ENCODE measurements around the gene FLOT1.

DNA sequence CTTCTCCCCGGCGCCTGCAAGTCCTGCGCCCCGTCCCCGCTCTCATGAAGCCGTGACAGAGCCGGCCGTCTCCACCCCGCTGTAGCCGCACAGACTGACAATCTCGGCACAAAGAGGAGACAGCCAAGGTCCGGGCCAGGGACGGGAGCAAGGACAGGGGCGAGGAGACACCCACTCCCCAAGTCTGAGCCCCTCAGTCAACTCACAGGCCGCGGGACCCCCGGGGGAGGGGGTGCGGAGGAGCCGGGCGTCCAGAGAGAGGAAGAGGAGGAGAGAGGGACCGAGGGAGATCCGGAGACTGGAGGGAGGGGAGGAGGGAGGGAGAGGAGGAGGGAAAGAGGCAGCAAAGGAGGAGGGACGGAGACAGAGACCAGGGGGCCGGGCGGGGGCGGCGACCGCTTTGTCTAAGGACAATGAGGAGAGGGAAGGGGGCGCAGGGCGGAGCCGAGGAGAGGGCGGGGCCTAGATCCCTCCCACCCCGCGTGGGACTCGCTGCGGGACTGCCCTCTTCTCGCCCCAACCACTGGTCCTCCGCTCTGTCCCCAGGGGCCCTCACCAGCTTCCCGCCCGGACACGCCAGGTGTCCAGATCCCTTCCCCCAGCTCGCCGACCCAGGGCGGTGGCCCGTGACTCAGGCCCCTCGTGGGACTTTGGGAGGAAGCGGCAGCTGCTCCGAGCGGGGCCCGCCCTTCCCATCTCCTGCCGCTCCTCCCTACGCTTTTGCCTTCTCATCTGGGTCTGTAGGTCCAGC lies 55.4 kb downstream of the FLOT1 start:
- TF ChIP-seq, protein P1, sequence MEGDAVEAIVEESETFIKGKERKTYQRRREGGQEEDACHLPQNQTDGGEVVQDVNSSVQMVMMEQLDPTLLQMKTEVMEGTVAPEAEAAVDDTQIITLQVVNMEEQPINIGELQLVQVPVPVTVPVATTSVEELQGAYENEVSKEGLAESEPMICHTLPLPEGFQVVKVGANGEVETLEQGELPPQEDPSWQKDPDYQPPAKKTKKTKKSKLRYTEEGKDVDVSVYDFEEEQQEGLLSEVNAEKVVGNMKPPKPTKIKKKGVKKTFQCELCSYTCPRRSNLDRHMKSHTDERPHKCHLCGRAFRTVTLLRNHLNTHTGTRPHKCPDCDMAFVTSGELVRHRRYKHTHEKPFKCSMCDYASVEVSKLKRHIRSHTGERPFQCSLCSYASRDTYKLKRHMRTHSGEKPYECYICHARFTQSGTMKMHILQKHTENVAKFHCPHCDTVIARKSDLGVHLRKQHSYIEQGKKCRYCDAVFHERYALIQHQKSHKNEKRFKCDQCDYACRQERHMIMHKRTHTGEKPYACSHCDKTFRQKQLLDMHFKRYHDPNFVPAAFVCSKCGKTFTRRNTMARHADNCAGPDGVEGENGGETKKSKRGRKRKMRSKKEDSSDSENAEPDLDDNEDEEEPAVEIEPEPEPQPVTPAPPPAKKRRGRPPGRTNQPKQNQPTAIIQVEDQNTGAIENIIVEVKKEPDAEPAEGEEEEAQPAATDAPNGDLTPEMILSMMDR (IDR thresholded peaks at IDR 0.05): no peak
- TF ChIP-seq, protein P2, sequence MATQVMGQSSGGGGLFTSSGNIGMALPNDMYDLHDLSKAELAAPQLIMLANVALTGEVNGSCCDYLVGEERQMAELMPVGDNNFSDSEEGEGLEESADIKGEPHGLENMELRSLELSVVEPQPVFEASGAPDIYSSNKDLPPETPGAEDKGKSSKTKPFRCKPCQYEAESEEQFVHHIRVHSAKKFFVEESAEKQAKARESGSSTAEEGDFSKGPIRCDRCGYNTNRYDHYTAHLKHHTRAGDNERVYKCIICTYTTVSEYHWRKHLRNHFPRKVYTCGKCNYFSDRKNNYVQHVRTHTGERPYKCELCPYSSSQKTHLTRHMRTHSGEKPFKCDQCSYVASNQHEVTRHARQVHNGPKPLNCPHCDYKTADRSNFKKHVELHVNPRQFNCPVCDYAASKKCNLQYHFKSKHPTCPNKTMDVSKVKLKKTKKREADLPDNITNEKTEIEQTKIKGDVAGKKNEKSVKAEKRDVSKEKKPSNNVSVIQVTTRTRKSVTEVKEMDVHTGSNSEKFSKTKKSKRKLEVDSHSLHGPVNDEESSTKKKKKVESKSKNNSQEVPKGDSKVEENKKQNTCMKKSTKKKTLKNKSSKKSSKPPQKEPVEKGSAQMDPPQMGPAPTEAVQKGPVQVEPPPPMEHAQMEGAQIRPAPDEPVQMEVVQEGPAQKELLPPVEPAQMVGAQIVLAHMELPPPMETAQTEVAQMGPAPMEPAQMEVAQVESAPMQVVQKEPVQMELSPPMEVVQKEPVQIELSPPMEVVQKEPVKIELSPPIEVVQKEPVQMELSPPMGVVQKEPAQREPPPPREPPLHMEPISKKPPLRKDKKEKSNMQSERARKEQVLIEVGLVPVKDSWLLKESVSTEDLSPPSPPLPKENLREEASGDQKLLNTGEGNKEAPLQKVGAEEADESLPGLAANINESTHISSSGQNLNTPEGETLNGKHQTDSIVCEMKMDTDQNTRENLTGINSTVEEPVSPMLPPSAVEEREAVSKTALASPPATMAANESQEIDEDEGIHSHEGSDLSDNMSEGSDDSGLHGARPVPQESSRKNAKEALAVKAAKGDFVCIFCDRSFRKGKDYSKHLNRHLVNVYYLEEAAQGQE (IDR thresholded peaks at IDR 0.05; ENCODE audit: insufficient read depth in 1 of 2, low read depth in 2 of 2, low read length in 1 of 2): no peak
- peak; percentile 85 for TF ChIP-seq POLR2AphosphoS5 (IDR thresholded peaks at IDR 0.05; ENCODE audit: low read depth, low read length)
- no peak for TF ChIP-seq TCF7L2 (IDR thresholded peaks at IDR 0.05; ENCODE audit: low read depth, low read length)
- peak; percentile 87; the same call in 1 of the 2 replicates for TF ChIP-seq SIN3A (IDR thresholded peaks at IDR 0.05; ENCODE audit: borderline replicate concordance, insufficient read depth, low read depth, low read length)

Data from Panc1 (cell line).